NOMO-1 treated with dmso at 0.1 percent for 144 hours (cell line): Measurements from ENCODE around the gene MAPK8.
A peak's percentile ranks its signal among the peaks of the same experiment; 100 is the strongest.
"Not testable (repeated sequence)": the region's sequence is repeated elsewhere in the genome, so short reads cannot be mapped to it uniquely, and the experiment has no call there.

Experiments
- DNase-seq: peaks from one replicate; lab custom pipeline; 2025; ENCODE audit not compliant: unreplicated experiment; lab: John Stamatoyannopoulos, UW

Gene MAPK8

GRCh38 chr10:48306265-48306869 is at the start of gene MAPK8:
Gene MAPK8 (plus strand): TSS chr10:48306677. CDS start chr10:48401661, 94,984 bp downstream.
- peak; percentile 93 for DNase-seq

GRCh38 chr10:48257407-48257961 is 49.0 kb upstream of the MAPK8 start:
- DNase-seq: no peak

- no peak for DNase-seq
These were observed 48.4 kb upstream of the MAPK8 start for GRCh38 chr10:48258105-48258504.

GRCh38 chr10:48266528-48266927 is 39.9 kb upstream of the MAPK8 start:
- DNase-seq: no peak

- no peak for DNase-seq
These were observed 35.3 kb upstream of the MAPK8 start for GRCh38 chr10:48271047-48271730.

GRCh38 chr10:48272682-48273081 is 33.8 kb upstream of the MAPK8 start:
- no peak for DNase-seq

- DNase-seq: no peak
These were observed 32.7 kb upstream of the MAPK8 start for GRCh38 chr10:48273741-48274140.

- no peak for DNase-seq
These were observed 31.8 kb upstream of the MAPK8 start, which contains the start of gene FRMPD2 for GRCh38 chr10:48274636-48275035. Gene FRMPD2 (minus strand): TSS chr10:48274696. CDS start chr10:48274567, 129 bp downstream.

GRCh38 chr10:48277093-48277492 is 29.4 kb upstream of the MAPK8 start:
- no peak for DNase-seq

GRCh38 chr10:48279081-48279751 is 27.3 kb upstream of the MAPK8 start:
- DNase-seq: no peak

- DNase-seq: not testable (repeated sequence)
These were observed 24.8 kb upstream of the MAPK8 start for GRCh38 chr10:48281697-48282096.

- DNase-seq: no peak
These were observed 23.6 kb upstream of the MAPK8 start for GRCh38 chr10:48282829-48283228.

- DNase-seq: no peak
These were observed 22.4 kb upstream of the MAPK8 start for GRCh38 chr10:48284002-48284546.

- no peak for DNase-seq
These were observed 21.7 kb upstream of the MAPK8 start for GRCh38 chr10:48284811-48285210.

GRCh38 chr10:48285710-48286109 is 20.8 kb upstream of the MAPK8 start:
- no peak for DNase-seq

GRCh38 chr10:48286356-48286755 is 20.1 kb upstream of the MAPK8 start:
- no peak for DNase-seq

GRCh38 chr10:48287417-48288391 is 18.8 kb upstream of the MAPK8 start:
- DNase-seq: no peak

GRCh38 chr10:48288661-48289060 is 17.8 kb upstream of the MAPK8 start:
- no peak for DNase-seq

GRCh38 chr10:48289501-48290238 is 16.8 kb upstream of the MAPK8 start:
- peak; percentile 8 for DNase-seq

GRCh38 chr10:48290286-48290685 is 16.2 kb upstream of the MAPK8 start:
- DNase-seq: no peak
